Smooth muscle cell (in vitro differentiated cells): ENCODE results near the gene THOC5. TPM values are rescaled to one million over a fixed set of nuclear protein-coding genes. Genes with fewer than 3 reads are reported as not detected.
A peak's percentile ranks its signal among the peaks of the same experiment; 100 is the strongest.
"Not testable (repeated sequence)": the region's sequence is repeated elsewhere in the genome, so short reads cannot be mapped to it uniquely, and the experiment has no call there.

Experiments
- DNase-seq: peaks from one replicate; lab custom pipeline; 2025; ENCODE audit not compliant: unreplicated experiment; lab: John Stamatoyannopoulos, UW
- H2AFZ ChIP-seq: fragments of 200-600 bp; sonication (generic); 2 replicates; pipeline ENCODE4 v1.6.0; 2016; ENCODE audit warnings: antibody characterized with exemption, low read depth, mild to moderate bottlenecking
- H3F3A ChIP-seq: fragments of 200-600 bp; sonication (generic); 2 replicates; pipeline ENCODE4 v1.6.0; 2017; ENCODE audit warnings: antibody characterized with exemption, low read depth
- H3K27ac ChIP-seq: fragments of 200-600 bp; sonication (generic); 2 replicates; pipeline ENCODE4 v1.5.1; 2016; ENCODE audit warnings: low read depth, mild to moderate bottlenecking
- H3K27me3 ChIP-seq: fragments of 200-600 bp; sonication (generic); 2 replicates; pipeline ENCODE4 v1.6.1; 2016; ENCODE audit warnings: low read depth, mild to moderate bottlenecking
- H3K36me3 ChIP-seq: fragments of 200-600 bp; sonication (generic); 2 replicates; pipeline ENCODE4 v1.5.1; 2016; ENCODE audit warnings: low read depth
- H3K4me1 ChIP-seq: fragments of 200-600 bp; sonication (generic); 2 replicates; pipeline ENCODE4 v1.5.1; 2016; ENCODE audit warnings: low read depth
- H3K4me2 ChIP-seq: fragments of 200-600 bp; sonication (generic); 2 replicates; pipeline ENCODE4 v1.6.0; 2016; ENCODE audit warnings: mild to moderate bottlenecking
- H3K4me3 ChIP-seq: fragments of 200-600 bp; sonication (generic); 2 replicates; pipeline ENCODE4 v1.5.1; 2016; ENCODE audit warnings: mild to moderate bottlenecking
- H3K79me2 ChIP-seq: fragments of 200-600 bp; sonication (generic); 2 replicates; pipeline ENCODE4 v1.6.0; 2016; ENCODE audit warnings: low read depth, mild to moderate bottlenecking
- H3K9ac ChIP-seq: fragments of 200-600 bp; sonication (generic); 2 replicates; pipeline ENCODE4 v1.6.0; 2016; ENCODE audit warnings: low read depth
- H3K9me3 ChIP-seq: fragments of 200-600 bp; sonication (generic); replicated peaks from 2 replicates; pipeline ENCODE4 v1.5.1; 2016; ENCODE audit warnings: low read depth
- H4K20me1 ChIP-seq: fragments of 200-600 bp; sonication (generic); 2 replicates; pipeline ENCODE4 v1.6.0; 2016; ENCODE audit warnings: low read depth
- WGBS: methylation state at CpG from one replicate; pipeline ENCODE4 v1.1.7; 2016; ENCODE audit warnings: low lambda C conversion rate; 5-methylcytosine and 5-hydroxymethylcytosine counted together
- polyA plus RNA-seq: library from polyadenylated mRNA; unstranded; fragments of >200 nt; fragmentation: Nextera tagmentation; extraction: Ambion mirVana; gene quantifications from 2 replicates; pipeline ENCODE4 v1.2.1, GENCODE V29; 2016
- total RNA-seq: library from RNA; depleted of rRNA; stranded (reverse); fragments of >200 nt; gene quantifications from 2 replicates; pipeline ENCODE4 v1.2.3, GENCODE V29; 2014
- TF ChIP-seq, protein P1 (sequence below): fragments of 200-600 bp; sonication (generic); IDR thresholded peaks from 2 replicates; pipeline ENCODE4 v1.5.1; 2017; ENCODE audit warnings: borderline replicate concordance, mild to moderate bottlenecking, antibody characterized with exemption; ENCODE audit not compliant: insufficient read depth, poor library complexity, severe bottlenecking

The THOC5 gene
- total and polyA plus RNA-seq, 2 experiments from 2014 or later = 13.7 to 21.7 TPM

DNA sequence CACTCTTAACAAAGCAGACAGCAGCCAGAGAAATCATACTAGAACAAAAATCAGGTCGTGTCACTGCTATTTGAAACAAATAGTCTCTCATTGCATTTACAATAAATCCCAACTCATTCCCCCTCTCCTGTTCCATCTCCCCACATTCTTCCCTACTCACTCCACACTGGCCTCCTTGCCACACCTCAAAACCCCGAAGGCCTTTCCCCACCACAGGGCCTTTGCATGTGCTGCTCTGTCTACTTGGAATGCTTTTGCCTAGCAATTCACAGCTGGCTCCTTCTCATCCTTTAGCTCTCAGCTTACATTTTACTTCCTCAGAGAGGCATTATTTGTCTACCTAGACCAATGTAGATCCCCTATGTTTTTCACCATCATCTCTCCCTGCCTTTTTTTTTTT, 6.3 kb upstream of the THOC5 start:
- H3K79me2 ChIP-seq = no peaks in the 10 kb centered on the region
- H3F3A ChIP-seq = no peaks in the 10 kb centered on the region
- H3K9ac ChIP-seq = no peak overlapping the region
- H3K4me2 ChIP-seq = no peak overlapping the region
- H3K4me1 ChIP-seq = no peaks in the 10 kb centered on the region
- H2AFZ ChIP-seq = no peak overlapping the region
- no peaks in the 10 kb centered on the region for H3K27me3 ChIP-seq
- no peaks in the 10 kb centered on the region for H4K20me1 ChIP-seq
- WGBS = 95% methylated on average over 2 of the region's 2 CpGs
- H3K27ac ChIP-seq = no peak overlapping the region
- no peak for DNase-seq
- TF ChIP-seq, protein P1, sequence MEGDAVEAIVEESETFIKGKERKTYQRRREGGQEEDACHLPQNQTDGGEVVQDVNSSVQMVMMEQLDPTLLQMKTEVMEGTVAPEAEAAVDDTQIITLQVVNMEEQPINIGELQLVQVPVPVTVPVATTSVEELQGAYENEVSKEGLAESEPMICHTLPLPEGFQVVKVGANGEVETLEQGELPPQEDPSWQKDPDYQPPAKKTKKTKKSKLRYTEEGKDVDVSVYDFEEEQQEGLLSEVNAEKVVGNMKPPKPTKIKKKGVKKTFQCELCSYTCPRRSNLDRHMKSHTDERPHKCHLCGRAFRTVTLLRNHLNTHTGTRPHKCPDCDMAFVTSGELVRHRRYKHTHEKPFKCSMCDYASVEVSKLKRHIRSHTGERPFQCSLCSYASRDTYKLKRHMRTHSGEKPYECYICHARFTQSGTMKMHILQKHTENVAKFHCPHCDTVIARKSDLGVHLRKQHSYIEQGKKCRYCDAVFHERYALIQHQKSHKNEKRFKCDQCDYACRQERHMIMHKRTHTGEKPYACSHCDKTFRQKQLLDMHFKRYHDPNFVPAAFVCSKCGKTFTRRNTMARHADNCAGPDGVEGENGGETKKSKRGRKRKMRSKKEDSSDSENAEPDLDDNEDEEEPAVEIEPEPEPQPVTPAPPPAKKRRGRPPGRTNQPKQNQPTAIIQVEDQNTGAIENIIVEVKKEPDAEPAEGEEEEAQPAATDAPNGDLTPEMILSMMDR = no peak
- no peak overlapping the region for H3K4me3 ChIP-seq
- H3K9me3 ChIP-seq = no peaks in the 10 kb centered on the region
- H3K36me3 ChIP-seq = peaks cover 7% of the 10 kb centered on the region

GRCh38 chr22:29559030-29559429, 5.5 kb upstream of the THOC5 start:
- Histone ChIP-seq H3K4me2 (no peak overlapping the region), H3K9ac (no peak overlapping the region), H3K79me2 (no peaks in the 10 kb centered on the region), H3K4me1 (peaks cover 4% of the 10 kb centered on the region), H3K27me3 (no peaks in the 10 kb centered on the region), H4K20me1 (no peaks in the 10 kb centered on the region), H3K9me3 (no peaks in the 10 kb centered on the region), H3K36me3 (peaks cover 7% of the 10 kb centered on the region), H3F3A (peaks cover 4% of the 10 kb centered on the region), H3K4me3 (no peak overlapping the region), H3K27ac (no peak overlapping the region), H2AFZ (no peak overlapping the region)
- no peak for DNase-seq
- TF ChIP-seq, protein P1 = no peak
- WGBS = 97% methylated on average over 6 of the region's 6 CpGs

DNA sequence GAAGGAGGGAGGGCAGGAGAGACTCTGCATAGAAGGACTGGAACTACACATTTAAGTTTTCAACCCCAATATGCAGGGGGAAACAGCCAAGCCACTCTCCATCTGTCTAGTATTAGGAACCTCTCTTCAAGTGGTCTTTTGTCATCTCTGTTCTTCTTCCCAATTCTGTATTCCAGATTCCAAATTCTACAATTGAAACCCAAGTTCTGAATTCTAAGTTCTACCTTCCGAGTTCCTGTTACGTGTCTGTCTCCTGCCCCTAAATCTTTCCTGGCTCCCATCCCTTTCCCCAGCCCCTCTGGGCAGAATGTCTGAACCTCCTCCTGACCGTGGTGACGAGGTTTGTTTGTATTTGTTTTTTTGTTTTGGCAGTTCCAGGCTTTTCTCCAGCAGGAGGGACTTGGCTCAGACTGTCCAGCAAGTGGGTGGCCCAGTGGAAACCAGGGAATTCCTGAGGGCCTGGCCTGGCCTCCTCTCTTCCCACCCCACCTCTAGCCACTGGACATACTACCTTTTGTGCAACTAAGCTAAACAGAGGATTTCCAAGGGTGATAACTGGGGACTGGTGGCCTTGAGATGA, 1.6 kb upstream of the THOC5 start:
- DNase-seq = no peak
- Histone ChIP-seq H3K9me3 (no peaks in the 10 kb centered on the region), H3K4me2 (no peak overlapping the region), H3K9ac (no peak overlapping the region), H3K4me1 (peaks cover 6% of the 10 kb centered on the region), H4K20me1 (no peaks in the 10 kb centered on the region), H3K79me2 (peaks cover 8% of the 10 kb centered on the region), H3K27me3 (no peaks in the 10 kb centered on the region), H3K27ac (no peak overlapping the region), H3F3A (peaks cover 4% of the 10 kb centered on the region), H3K4me3 (no peak overlapping the region), H3K36me3 (peaks cover 7% of the 10 kb centered on the region), H2AFZ (no peak overlapping the region)
- TF ChIP-seq, protein P1 = no peak
- 92% methylated on average over 4 of the region's 4 CpGs for WGBS

DNA sequence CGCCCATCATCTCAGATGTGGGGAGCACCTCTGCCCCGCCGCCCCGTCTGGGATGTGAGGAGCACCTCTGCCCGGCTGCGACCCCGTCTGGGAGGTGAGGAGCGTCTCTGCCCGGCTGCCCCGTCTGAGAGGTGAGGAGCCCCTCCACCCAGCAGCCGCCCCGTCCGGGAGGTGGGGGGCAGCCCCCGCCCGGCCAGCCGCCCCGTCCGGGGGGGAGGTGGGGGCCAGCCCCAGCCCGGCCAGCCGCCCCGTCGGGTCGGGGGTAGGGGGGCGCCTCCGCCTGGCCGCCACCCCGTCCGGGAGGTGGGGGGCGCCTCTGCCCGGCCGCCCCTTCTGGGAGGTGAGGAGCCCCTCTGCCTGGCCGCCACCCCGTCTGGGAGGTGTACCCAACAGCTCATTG, 1.2 kb downstream of the THOC5 start:
- not testable (repeated sequence) for H3K9me3 ChIP-seq, H3K27me3 ChIP-seq, H3K27ac ChIP-seq, H3K4me1 ChIP-seq, H4K20me1 ChIP-seq, H3K79me2 ChIP-seq, H2AFZ ChIP-seq, DNase-seq, H3K36me3 ChIP-seq, H3K9ac ChIP-seq, H3F3A ChIP-seq
- H3K4me3 ChIP-seq = peak overlapping the region; percentile 75
- H3K4me2 ChIP-seq = peak overlapping the region; percentile 85
- WGBS = 97% methylated on average over 7 of the region's 33 CpGs
